Lower lobe of right lung (tissue), 2 donors: ENCODE measurements around the gene SPRN. TPM values are rescaled to one million over a fixed set of nuclear protein-coding genes. Genes with fewer than 3 reads are reported as not detected.

Experiments used
- ATAC-seq, 2 donors: fragments of 200-7000 bp; cut with Tn5 transposase; one replicate each; pipeline ENCODE4 v1.9.1; 2020 to 2022; ENCODE audit warnings: mild to moderate bottlenecking in 2 of 2, moderate library complexity in 2 of 2
- DNase-seq: peaks from one replicate; pipeline ENCODE4 v3.0.0-alpha.2; 2020
- H3K27ac ChIP-seq: fragments of 200-600 bp; one replicate; pipeline ENCODE4 v1.8.0; 2022
- H3K27me3 ChIP-seq: fragments of 200-600 bp; one replicate; pipeline ENCODE4 v1.8.0; 2022; ENCODE audit warnings: low read depth
- H3K36me3 ChIP-seq: fragments of 200-600 bp; one replicate; pipeline ENCODE4 v1.8.0; 2022; ENCODE audit warnings: mild to moderate bottlenecking
- H3K4me1 ChIP-seq: fragments of 200-600 bp; one replicate; pipeline ENCODE4 v1.8.0; 2022
- H3K4me3 ChIP-seq: fragments of 200-600 bp; one replicate; pipeline ENCODE4 v1.8.0; 2022; ENCODE audit warnings: mild to moderate bottlenecking
- H3K9me3 ChIP-seq: fragments of 200-600 bp; one replicate; pipeline ENCODE4 v1.8.0; 2022
- intact Hi-C: fragments of 100-400 bp; cut with DNase I; formaldehyde crosslinking; loops from one replicate; pipeline ENCODE4 v1.11.0; 2022
- total RNA-seq: library from RNA; stranded (reverse); fragmentation: NEBNext Ultra II Directional; extraction: Animal tissue kit (Norgen Biotek cat#: 25700); gene quantifications from one replicate; pipeline ENCODE4 v1.2.1, GENCODE V29; 2021
- TF ChIP-seq, protein P1 (sequence below): fragments of 200-600 bp; IDR thresholded peaks from one replicate; pipeline ENCODE4 v1.8.0; 2022; ENCODE audit warnings: antibody characterized with exemption, mild to moderate bottlenecking
- donor health status: DM: no; HTN: yes; CAD: no; lungs with severe emphysema.

Gene SPRN
- total RNA-seq, 1 donor from 2014 or later = not detected

DNA sequence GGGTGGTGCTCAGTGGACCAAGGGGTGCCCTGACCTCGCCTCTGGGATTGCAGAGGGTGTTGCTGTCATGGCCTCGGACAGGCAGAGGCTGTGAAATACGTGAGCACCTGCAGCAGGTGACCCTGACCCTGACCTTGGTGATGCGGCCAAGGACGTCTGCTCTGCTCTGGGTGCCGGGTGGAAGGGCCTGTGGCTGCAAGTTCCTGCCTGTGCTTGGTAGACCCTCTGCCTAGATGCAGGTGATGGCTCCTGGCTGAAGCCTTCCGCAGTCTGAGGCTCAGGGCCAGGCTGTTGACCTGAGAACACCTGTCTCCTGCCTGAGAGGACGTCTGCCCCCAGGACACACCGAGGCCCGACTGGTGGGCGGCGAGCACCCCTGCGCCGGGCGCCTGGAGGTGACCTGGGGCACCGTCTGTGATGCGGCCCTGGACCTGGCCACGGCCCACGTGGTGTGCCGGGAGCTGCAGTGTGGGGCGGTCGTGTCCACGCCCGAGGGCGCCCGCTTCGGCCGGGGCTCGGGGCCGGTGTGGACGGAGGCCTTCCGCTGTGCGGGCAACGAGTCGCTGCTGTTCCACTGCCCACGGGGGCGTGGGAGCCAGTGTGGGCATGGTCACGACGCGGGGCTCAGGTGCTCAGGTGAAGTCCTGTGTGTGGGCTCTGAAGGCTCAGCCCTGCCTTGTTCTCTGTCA lies 33.7 kb upstream of the SPRN start:
- Histone ChIP-seq H3K9me3 (no peaks in the 10 kb centered on the region), H3K4me1 (no peaks in the 10 kb centered on the region), H3K27me3 (no peaks in the 10 kb centered on the region), H3K4me3 (no peak overlapping the region), H3K27ac (no peak overlapping the region), H3K36me3 (no peaks in the 10 kb centered on the region)
- intact Hi-C loops = no loop called here
- TF ChIP-seq, protein P1, sequence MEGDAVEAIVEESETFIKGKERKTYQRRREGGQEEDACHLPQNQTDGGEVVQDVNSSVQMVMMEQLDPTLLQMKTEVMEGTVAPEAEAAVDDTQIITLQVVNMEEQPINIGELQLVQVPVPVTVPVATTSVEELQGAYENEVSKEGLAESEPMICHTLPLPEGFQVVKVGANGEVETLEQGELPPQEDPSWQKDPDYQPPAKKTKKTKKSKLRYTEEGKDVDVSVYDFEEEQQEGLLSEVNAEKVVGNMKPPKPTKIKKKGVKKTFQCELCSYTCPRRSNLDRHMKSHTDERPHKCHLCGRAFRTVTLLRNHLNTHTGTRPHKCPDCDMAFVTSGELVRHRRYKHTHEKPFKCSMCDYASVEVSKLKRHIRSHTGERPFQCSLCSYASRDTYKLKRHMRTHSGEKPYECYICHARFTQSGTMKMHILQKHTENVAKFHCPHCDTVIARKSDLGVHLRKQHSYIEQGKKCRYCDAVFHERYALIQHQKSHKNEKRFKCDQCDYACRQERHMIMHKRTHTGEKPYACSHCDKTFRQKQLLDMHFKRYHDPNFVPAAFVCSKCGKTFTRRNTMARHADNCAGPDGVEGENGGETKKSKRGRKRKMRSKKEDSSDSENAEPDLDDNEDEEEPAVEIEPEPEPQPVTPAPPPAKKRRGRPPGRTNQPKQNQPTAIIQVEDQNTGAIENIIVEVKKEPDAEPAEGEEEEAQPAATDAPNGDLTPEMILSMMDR = no peak
- DNase-seq (no peak), ATAC-seq (no peak)

DNA sequence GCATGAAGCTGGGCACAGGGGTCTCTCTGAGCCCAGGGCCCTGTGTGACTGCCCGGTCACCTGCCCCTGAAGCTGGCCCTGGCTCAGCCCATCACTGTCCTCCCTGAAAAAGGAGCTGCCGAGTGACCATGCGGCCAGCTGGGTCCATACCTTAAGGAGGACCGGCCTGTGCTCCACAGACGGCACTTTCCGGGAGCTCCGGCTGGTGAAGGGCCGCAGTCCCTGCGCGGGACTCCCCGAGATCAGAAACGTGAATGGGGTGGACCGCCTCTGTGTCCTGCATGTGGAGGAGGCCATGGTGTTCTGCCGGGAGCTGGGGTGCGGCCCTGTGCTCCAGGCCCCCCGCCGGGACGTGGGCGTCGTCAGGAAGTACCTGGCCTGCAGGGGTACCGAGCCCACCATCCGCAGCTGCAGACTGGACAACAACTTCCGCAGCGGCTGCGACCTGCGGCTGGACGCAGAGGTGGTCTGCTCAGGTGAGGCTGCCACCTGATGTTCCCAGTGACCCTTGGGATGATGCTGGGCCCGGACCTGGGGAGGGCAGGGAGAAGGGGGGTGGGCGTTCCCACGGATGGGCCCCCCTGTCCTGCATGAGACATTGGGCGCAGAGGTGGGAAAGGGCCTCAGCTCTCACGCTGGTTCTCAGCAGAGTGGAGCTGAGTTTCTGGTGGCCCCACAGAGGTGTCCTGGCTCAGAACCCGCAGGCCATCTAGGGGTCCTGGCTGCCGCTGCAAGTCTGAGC lies 32.8 kb upstream of the SPRN start:
- H3K4me3 ChIP-seq = no peak overlapping the region
- H3K36me3 ChIP-seq = no peaks in the 10 kb centered on the region
- ATAC-seq (no peak), DNase-seq (no peak)
- TF ChIP-seq, protein P1 = no peak
- H3K9me3 ChIP-seq = no peaks in the 10 kb centered on the region
- H3K27ac ChIP-seq = no peak overlapping the region
- intact Hi-C loops = no loop called here
- H3K4me1 ChIP-seq = no peaks in the 10 kb centered on the region
- H3K27me3 ChIP-seq = no peaks in the 10 kb centered on the region

DNA sequence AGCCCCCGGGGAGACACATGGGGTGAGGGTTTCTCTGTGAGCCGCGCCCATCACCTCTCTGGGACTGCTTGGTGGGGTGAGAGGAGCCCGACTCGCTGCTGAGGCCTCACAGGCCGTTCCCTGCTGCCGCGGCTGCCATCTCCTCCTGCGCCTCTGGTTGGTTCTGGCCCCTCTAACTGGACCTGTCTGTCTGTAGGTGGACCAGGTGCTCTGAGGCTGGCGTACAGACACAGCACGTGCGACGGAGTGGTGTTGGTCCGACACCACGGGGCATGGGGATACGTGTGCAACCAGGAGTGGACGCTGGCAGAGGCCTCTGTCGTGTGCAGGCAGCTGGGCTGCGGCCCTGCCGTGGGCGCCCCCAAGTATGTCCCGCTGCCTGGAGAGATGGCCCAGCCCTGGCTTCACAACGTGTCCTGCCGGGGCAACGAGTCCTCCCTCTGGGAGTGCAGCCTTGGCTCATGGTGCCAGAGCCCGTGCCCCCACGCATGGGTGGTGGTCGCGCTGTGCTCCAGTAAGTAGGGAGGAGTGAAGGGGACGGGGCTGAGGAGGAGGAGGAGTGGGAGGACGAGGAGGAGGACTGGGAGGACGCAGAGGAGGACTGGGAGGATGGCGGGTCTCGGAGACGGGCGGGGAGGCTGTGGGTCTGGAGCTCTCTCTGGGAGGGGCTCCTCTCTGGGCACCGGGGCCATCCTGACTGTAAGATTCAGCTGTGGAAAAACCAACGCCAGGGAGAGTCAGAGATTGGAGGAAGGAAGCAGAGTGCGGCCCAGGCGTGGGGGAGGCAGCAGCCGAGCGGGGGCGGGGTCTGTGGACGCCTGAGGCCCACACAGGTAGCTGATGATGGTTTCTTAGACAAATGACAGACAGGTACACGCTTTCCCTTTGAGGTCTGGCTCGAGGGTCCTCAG lies 31.9 kb upstream of the SPRN start:
- Histone ChIP-seq H3K36me3 (no peaks in the 10 kb centered on the region), H3K27ac (no peak overlapping the region), H3K9me3 (no peaks in the 10 kb centered on the region), H3K27me3 (no peaks in the 10 kb centered on the region), H3K4me3 (no peak overlapping the region), H3K4me1 (no peaks in the 10 kb centered on the region)
- ATAC-seq (no peak), DNase-seq (no peak)
- intact Hi-C loops = no loop called here
- TF ChIP-seq, protein P1 = no peak

DNA sequence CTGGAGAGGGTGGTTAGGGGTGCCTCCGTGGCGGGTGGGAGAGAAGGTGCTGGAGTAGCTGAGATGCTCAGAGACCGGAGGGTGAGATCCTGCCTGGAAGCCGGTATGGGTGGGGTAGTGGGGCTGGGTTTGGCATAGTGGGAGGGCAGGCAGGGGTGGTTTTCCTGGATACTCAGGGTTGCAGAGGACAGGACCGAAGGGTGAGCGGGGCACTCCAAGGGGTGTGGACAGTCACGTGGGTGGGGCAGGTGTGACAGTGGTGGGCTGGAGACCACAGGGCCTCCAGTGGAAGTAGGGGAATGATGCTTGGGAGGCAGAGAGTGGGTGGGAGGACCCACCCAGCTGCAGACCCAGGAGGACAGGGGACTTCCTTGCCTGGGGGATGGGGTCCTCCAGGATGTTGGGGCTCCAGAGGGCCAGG lies 31.2 kb upstream of the SPRN start:
- no peaks in the 10 kb centered on the region for H3K27me3 ChIP-seq
- H3K4me3 ChIP-seq = no peak overlapping the region
- ATAC-seq (no peak), DNase-seq (no peak)
- H3K36me3 ChIP-seq = no peaks in the 10 kb centered on the region
- intact Hi-C loops = no loop called here
- TF ChIP-seq, protein P1 = no peak
- H3K27ac ChIP-seq = no peak overlapping the region
- no peaks in the 10 kb centered on the region for H3K4me1 ChIP-seq
- H3K9me3 ChIP-seq = no peaks in the 10 kb centered on the region

DNA sequence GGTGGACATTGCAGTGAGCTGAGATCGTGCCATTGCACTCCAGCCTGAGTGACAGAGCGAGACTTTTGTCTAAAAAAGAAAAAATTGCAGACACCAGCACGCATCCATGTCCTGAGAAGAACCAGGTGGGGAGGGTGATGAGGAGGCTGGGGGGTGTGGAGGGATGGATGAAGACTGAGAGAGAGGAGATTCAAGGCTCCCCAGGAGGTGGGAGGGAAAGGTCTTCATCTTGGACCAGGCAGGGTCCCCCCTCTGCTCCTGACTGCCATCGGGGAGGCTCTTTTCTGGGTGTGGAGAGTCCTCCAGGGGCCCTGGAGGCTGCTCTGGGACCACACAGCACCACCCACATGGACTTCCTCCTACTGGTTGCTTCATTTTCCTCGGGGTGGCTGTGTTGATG lies 30.8 kb upstream of the SPRN start:
- TF ChIP-seq, protein P1 = no peak
- Histone ChIP-seq H3K36me3 (no peaks in the 10 kb centered on the region), H3K4me1 (no peaks in the 10 kb centered on the region), H3K27ac (no peak overlapping the region), H3K27me3 (no peaks in the 10 kb centered on the region), H3K9me3 (no peaks in the 10 kb centered on the region), H3K4me3 (no peak overlapping the region)
- intact Hi-C loops = no loop called here
- ATAC-seq (no peak), DNase-seq (no peak)
